HG03196 (cell line): Measurements from ENCODE around the gene WNT2.
"Not testable (repeated sequence)": the region's sequence is repeated elsewhere in the genome, so short reads cannot be mapped to it uniquely, and the experiment has no call there.

Source experiments
- ATAC-seq: cut with Tn5 transposase; IDR thresholded peaks from one replicate; pipeline ENCODE4 v1.9.1; 2021; ENCODE audit not compliant: unreplicated experiment

WNT2 gene

DNA sequence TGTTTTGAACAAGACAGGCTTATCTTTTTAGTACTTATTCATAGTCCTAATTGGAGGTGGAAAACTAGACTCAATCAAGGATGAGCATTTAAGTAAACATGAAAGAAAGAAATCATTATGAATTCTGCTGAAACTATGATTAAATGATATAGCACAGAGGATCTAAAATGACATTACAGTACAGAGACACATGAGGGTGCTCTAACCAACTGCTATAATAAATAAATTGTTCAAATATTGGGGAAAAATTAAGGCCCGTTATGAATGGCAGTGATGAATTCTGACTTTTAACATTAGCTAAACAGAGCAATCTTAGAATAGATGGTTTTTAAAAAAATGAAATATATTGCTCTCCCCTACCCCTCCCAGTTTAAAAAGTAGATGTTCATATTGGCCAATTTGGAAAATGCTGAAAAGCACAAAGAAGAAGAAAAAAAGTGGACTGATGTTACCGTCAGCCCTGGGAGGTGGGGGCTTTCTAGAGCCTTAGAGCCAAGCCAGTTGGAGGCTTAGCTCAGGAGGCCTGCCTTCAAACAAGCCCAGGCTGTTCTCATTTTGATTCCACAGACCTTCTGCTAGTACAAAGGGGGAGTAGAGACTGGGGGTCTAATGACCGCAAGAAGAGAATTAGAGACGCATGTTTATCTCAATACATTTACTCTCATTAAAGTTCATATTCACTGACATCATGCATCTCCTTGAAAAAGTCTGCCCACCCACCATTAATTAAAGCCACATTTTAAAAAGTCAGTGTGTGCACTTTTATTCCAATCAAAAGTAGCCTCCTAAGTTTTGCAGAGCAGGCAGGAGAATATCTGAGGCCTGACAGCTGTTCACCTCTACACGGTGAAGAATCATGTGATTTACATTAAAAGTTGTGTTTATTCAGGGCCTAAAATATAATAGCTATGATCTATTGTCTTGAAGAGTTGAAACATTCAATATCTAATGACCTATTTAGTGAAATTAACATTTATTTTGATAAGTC lies 10.0 kb downstream of the WNT2 start:
- no peak for ATAC-seq

GRCh38 chr7:117308891-117309290 lies 14.0 kb downstream of the WNT2 start:
- no peak for ATAC-seq

DNA sequence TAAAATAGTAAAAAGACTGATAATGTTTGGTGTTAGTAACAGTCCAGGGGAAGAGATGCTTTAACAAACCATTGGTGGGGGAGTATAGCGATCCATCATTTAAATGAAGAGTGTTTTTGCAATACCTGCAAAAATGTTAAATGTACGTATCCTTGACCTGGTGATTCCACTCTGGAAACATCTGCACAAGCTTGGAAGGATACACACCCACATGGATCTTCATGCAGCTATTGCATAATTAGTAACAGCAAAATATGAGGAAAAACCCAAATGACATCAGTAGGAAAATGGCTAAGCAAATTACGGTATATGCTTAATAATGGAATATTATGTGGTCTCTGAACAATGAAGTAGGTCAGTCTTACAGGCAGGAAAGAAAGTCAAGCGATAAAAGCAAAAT lies 20.5 kb downstream of the WNT2 start:
- ATAC-seq, result no peak

DNA sequence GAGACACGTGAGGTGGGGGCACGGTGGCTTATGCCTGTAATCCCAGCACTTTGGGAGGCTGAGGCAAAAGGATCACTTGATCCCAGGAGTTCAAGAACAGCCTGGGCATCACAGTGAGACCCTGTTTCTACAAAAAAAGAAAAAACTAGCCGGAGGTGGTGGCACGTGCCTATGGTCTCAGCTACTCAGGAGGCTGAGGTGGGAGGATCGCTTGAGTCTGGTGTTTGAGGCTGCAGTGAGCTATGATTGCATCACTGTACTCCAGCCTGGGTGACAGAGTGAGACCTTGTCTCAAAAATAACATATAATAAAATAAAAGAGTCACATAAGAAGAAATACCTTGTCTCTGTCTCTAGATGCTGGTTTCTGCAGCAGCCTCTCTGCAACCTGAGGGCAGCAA lies 22.4 kb downstream of the WNT2 start:
- not testable (repeated sequence) for ATAC-seq

DNA sequence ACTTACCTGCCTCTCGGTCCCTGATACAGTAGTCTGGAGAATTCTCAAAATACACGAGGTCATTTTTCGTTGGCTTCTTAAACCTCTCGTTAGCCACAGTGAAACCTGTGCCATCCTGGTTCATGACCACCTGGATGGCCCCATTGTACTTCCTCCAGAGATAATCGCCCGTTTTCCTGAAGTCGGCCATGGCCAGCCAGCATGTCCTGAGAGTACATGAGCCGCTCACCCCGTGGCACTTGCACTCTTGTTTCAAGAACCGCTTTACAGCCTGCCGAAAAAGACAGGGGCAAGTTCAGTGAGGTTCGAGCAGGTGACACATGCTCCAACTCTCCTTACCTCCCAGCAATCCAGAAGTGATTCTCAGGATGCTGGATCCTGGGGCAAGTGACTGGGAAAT lies 25.3 kb downstream of the WNT2 start:
- ATAC-seq, result no peak

DNA sequence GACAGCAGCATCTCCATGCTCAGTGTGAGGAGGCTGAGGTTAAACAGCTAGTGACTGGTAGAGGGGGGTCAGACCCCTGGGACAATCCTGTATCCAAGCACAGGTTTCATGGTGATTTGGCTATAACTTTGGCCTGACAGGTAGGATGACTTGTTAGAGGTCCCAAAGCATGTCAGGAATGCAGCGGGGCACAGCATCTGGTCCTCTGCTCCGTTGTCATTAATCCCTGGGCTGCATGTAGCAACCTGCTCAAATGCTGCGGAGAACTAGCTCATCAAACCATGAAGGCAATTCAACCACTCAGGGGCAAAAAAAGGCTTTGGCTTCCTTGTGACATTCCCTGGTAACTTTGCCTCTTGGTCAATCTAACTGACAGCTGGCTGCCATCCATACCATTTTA lies 26.8 kb downstream of the WNT2 start:
- no peak for ATAC-seq

- ATAC-seq, result no peak
Observed at GRCh38 chr7:117285826-117286225, 37.0 kb downstream of the WNT2 start.

DNA sequence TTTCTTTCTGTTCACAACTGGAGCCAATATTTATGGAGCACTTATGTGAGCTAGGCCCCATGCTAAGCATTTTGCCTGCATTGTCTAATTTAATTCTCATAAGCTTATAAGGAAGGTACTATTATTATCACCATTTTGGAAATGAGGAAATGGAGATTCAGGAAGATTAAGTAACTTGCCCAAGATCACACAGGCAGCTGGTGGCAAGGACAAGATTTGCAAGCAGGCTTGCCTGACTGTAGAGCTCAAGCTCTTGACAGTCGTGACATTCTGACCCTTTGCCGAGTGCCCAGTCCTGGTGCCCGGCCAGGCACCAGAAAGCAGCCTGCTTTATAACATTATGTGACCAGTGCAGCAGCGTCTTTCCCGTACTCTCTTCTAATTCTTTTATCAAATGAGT lies 38.2 kb downstream of the WNT2 start:
- ATAC-seq, result no peak

- no peak for ATAC-seq
Observed at GRCh38 chr7:117283779-117284178, 39.1 kb downstream of the WNT2 start.

DNA sequence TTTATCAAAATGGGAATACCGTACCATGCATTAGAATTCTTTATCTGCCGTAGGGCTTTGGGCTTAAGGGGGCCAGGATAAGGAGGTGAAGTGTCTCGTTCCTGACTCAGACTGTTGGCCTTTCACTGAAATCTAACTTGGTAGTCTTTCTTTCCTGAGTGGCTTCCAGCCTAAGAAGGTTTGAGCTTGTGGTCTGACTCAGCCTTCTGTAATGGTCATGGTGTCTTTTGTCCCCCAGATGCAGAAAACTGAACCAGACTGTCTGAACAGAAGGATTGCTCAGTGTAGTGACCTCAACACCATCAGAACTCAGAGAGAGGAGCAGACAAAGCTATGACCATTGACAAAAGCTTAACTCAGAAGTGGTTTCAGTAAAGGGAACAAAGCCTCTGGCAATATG lies 39.5 kb downstream of the WNT2 start:
- no peak for ATAC-seq

DNA sequence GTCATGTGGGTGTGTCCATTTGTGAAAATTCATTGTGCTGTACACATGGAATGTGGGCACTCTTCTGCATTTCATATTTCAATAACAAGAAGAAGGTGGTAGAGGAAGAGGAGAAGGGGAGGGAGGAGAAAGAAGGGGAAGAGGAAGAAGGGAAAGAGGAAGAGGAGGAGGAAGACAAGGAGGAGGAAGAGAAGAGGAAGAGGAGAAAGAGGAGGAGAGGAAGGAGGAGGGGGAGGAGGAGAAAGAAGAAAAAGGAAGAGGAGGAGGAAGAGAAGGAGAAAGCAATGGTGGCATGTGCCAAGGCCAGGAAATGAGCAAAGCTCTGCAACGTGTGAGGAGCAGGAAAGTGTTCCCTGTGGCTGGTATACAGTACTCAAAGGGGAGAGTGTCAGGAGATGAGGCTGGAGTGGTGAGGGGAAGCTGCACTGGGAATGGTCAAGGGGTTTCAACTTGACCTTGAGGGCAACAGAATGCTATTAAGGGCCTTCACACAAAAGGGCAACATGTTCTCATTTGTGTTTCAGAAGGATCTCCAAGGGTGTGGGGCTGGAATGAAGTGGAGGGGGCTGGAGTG lies 40.5 kb downstream of the WNT2 start:
- ATAC-seq, result no peak

DNA sequence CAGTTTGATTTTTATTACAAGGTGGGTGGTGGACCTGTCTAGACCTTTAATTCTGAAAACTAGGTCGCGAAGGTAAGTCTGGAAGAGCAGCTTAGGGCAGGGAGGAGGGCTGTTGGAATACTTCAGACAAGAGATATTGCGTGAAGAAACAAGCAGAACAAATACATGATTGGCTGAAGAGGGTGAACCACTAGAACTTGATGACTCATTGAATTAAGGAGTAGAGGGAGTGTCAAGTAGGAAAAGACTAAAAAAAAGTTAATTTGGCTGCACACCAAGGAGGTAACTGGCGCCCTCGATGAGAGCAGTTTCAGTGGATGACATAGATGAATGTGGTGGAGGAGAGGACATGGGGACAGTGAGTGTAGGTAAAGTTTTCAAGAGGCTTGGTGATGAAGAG lies 41.3 kb downstream of the WNT2 start:
- no peak for ATAC-seq

- ATAC-seq, result no peak
Observed at GRCh38 chr7:117279931-117280557, 42.8 kb downstream of the WNT2 start.

- ATAC-seq, result no peak
Observed at GRCh38 chr7:117279203-117279602, 43.7 kb downstream of the WNT2 start.

GRCh38 chr7:117278040-117278439 lies 44.8 kb downstream of the WNT2 start:
- ATAC-seq, result no peak

DNA sequence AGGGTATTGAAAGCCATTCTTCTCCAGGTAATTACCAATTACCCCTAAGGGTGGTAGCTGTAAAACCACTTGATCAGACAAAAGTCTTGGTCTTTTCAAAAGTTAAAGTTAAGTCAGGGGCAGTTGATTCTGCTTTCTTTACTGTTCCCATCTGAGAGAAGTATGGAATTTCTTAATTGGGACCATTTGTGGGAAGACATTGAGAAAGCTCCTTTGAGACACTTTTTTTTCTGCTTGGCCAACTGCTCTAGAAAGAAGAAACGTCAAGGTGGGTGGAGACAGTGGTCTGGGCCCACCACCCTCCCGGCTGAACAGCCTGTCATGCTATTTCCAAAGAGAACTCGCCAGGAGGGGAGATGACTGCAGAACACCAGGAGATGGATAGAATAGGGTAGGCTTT lies 45.3 kb downstream of the WNT2 start:
- no peak for ATAC-seq

DNA sequence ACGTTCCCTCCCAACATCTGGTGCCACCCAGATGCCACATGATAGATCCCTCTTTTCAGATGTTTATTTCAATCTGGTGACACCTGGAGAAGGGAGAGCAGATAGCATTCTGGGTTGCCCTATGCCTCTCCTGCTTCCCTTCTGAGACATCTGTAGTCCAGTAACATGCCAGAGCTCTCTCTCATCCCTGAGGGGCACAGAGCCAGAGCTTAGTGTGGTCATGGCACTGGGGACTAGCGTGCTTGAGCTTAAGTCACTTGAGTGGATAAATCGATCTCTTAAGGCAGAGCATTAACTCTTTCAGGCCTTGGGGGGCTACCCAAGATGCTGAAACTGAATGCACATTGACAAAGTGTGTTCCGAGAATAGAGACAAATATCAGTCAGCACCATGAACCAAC lies 47.9 kb downstream of the WNT2 start:
- no peak for ATAC-seq

- ATAC-seq, result no peak
Observed at GRCh38 chr7:117273814-117274225, 49.0 kb downstream of the WNT2 start.

DNA sequence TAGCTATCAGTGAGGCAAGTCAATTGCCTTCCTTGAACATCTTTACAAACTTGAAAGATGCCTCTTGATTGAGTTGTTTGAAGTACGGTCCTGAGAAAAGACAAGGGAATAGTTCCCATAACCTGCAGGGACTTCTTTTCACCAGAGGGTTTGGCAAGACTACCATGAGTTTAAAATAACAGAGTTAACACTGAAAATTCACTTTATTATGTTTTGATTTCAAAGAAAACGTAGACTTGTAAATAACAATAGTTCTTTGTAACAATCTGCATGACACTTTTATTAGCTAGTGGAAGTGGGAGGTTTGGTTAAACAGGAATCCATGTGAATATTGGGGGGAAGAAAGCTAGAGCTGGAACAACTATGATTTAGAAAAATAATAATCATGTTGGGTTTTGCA lies 49.5 kb downstream of the WNT2 start:
- ATAC-seq, result no peak

GRCh38 chr7:117272017-117272759 lies 50.7 kb downstream of the WNT2 start:
- no peak for ATAC-seq

DNA sequence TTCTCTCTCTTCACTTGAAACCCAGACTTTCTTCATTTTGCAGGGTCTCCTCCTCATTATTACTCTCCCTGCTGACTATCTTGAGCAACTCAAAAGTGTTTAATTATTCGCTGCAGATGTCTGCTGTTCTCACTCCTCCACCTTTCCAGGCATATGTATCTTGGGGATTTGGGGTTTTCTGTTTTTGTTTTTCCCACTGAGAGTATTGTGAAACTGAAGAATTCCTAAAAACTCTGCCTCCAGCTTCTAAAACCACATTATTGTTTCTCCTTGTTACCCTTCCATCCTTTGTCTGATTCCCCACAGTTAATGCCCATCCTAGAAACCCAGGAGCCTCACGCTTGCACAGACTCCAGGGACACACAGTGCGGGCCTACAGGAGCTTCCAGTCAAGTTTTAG lies 51.3 kb downstream of the WNT2 start:
- no peak for ATAC-seq
